ENCODE data around the gene COL23A1. TPM values are rescaled to one million over a fixed set of nuclear protein-coding genes. Genes with fewer than 3 reads are reported as not detected.

The COL23A1 gene
- total RNA-seq, 2 donors from 2014 or later: 0.16 to 0.24 TPM

GRCh38 chr5:178553517-178553916 lies 36.7 kb downstream of the COL23A1 start:
- H3K27ac Mint-ChIP-seq: no peak overlapping the region
- peaks cover 20% of the 10 kb centered on the region for H3K27me3 Mint-ChIP-seq
- no peaks in the 10 kb centered on the region for H3K36me3 Mint-ChIP-seq (ENCODE audit: low read depth)
- ATAC-seq (replicated peaks): no peak
- no peaks in the 10 kb centered on the region for H3K4me1 Mint-ChIP-seq
- H3K4me3 Mint-ChIP-seq: no peak overlapping the region
- H3K9me3 Mint-ChIP-seq: no peaks in the 10 kb centered on the region

GRCh38 chr5:178551468-178551867 lies 38.7 kb downstream of the COL23A1 start:
- H3K4me1 Mint-ChIP-seq: no peaks in the 10 kb centered on the region
- H3K27me3 Mint-ChIP-seq: peaks cover 20% of the 10 kb centered on the region
- no peaks in the 10 kb centered on the region for H3K9me3 Mint-ChIP-seq
- no peaks in the 10 kb centered on the region for H3K36me3 Mint-ChIP-seq (ENCODE audit: low read depth)
- ATAC-seq (replicated peaks): no peak
- H3K27ac Mint-ChIP-seq: no peak overlapping the region
- no peak overlapping the region for H3K4me3 Mint-ChIP-seq

GRCh38 chr5:178551059-178551458 lies 39.1 kb downstream of the COL23A1 start:
- no peaks in the 10 kb centered on the region for H3K4me1 Mint-ChIP-seq
- no peak for ATAC-seq (replicated peaks)
- H3K4me3 Mint-ChIP-seq: no peak overlapping the region
- H3K36me3 Mint-ChIP-seq (ENCODE audit: low read depth): no peaks in the 10 kb centered on the region
- H3K27me3 Mint-ChIP-seq: peaks cover 20% of the 10 kb centered on the region
- no peak overlapping the region for H3K27ac Mint-ChIP-seq
- no peaks in the 10 kb centered on the region for H3K9me3 Mint-ChIP-seq

GRCh38 chr5:178548746-178549145 lies 41.4 kb downstream of the COL23A1 start:
- Mint-ChIP-seq H3K27ac (no peak overlapping the region), H3K9me3 (no peaks in the 10 kb centered on the region)

GRCh38 chr5:178547753-178548415 lies 42.3 kb downstream of the COL23A1 start:
- no peaks in the 10 kb centered on the region for H3K4me1 Mint-ChIP-seq
- no peaks in the 10 kb centered on the region for H3K9me3 Mint-ChIP-seq
- H3K36me3 Mint-ChIP-seq (ENCODE audit: low read depth): no peaks in the 10 kb centered on the region
- H3K27me3 Mint-ChIP-seq: peaks cover 4% of the 10 kb centered on the region
- peak; percentile 35 for ATAC-seq (replicated peaks)
- no peak overlapping the region for H3K27ac Mint-ChIP-seq
- no peak overlapping the region for H3K4me3 Mint-ChIP-seq

More at GRCh38 chr5:178548746-178549145, 41.4 kb downstream of the COL23A1 start:
- peaks cover 4% of the 10 kb centered on the region for H3K27me3 Mint-ChIP-seq
- no peaks in the 10 kb centered on the region for H3K4me1 Mint-ChIP-seq
- no peak for ATAC-seq (replicated peaks)
- H3K4me3 Mint-ChIP-seq: no peak overlapping the region
- H3K36me3 Mint-ChIP-seq (ENCODE audit: low read depth): no peaks in the 10 kb centered on the region

GRCh38 chr5:178547052-178547666 lies 43.0 kb downstream of the COL23A1 start:
- no peak for ATAC-seq (replicated peaks)

GRCh38 chr5:178546675-178547033 lies 43.5 kb downstream of the COL23A1 start:
- H3K4me1 Mint-ChIP-seq: no peaks in the 10 kb centered on the region
- H3K36me3 Mint-ChIP-seq (ENCODE audit: low read depth): no peaks in the 10 kb centered on the region
- no peaks in the 10 kb centered on the region for H3K27me3 Mint-ChIP-seq
- no peak overlapping the region for H3K4me3 Mint-ChIP-seq
- peak overlapping the region; percentile 20 for H3K27ac Mint-ChIP-seq
- ATAC-seq (replicated peaks): no peak
- no peaks in the 10 kb centered on the region for H3K9me3 Mint-ChIP-seq

More at GRCh38 chr5:178547052-178547666, 43.0 kb downstream of the COL23A1 start:
- Mint-ChIP-seq H3K27ac (peak overlapping the region; percentile 20), H3K4me3 (no peak overlapping the region), H3K9me3 (no peaks in the 10 kb centered on the region), H3K27me3 (peaks cover 4% of the 10 kb centered on the region), H3K4me1 (no peaks in the 10 kb centered on the region), H3K36me3 (ENCODE audit: low read depth) (no peaks in the 10 kb centered on the region)

- no peaks in the 10 kb centered on the region for H3K36me3 Mint-ChIP-seq (ENCODE audit: low read depth)
- no peaks in the 10 kb centered on the region for H3K9me3 Mint-ChIP-seq
- H3K27me3 Mint-ChIP-seq: no peaks in the 10 kb centered on the region
- no peak overlapping the region for H3K4me3 Mint-ChIP-seq
- ATAC-seq (replicated peaks): no peak
- H3K4me1 Mint-ChIP-seq: no peaks in the 10 kb centered on the region
- no peak overlapping the region for H3K27ac Mint-ChIP-seq
Measured at GRCh38 chr5:178545941-178546674, 44.1 kb downstream of the COL23A1 start.

- Mint-ChIP-seq H3K9me3 (no peaks in the 10 kb centered on the region), H3K27me3 (no peaks in the 10 kb centered on the region), H3K4me3 (no peak overlapping the region), H3K36me3 (ENCODE audit: low read depth) (no peaks in the 10 kb centered on the region), H3K4me1 (no peaks in the 10 kb centered on the region), H3K27ac (no peak overlapping the region)
- no peak for ATAC-seq (replicated peaks)
Measured at GRCh38 chr5:178545176-178545575, 45.0 kb downstream of the COL23A1 start.

GRCh38 chr5:178544166-178544834 lies 45.9 kb downstream of the COL23A1 start:
- Mint-ChIP-seq H3K9me3 (no peaks in the 10 kb centered on the region), H3K4me3 (no peak overlapping the region), H3K27ac (no peak overlapping the region), H3K4me1 (no peaks in the 10 kb centered on the region), H3K36me3 (ENCODE audit: low read depth) (no peaks in the 10 kb centered on the region), H3K27me3 (no peaks in the 10 kb centered on the region)
- no peak for ATAC-seq (replicated peaks)

- H3K4me3 Mint-ChIP-seq: no peak overlapping the region
- no peaks in the 10 kb centered on the region for H3K27me3 Mint-ChIP-seq
- H3K4me1 Mint-ChIP-seq: no peaks in the 10 kb centered on the region
- no peak overlapping the region for H3K27ac Mint-ChIP-seq
- no peak for ATAC-seq (replicated peaks)
- H3K36me3 Mint-ChIP-seq (ENCODE audit: low read depth): no peaks in the 10 kb centered on the region
- no peaks in the 10 kb centered on the region for H3K9me3 Mint-ChIP-seq
Measured at GRCh38 chr5:178542455-178542854, 47.7 kb downstream of the COL23A1 start.

GRCh38 chr5:178540526-178540925 lies 49.7 kb downstream of the COL23A1 start:
- Mint-ChIP-seq H3K9me3 (no peaks in the 10 kb centered on the region), H3K27me3 (no peaks in the 10 kb centered on the region), H3K4me3 (no peak overlapping the region), H3K27ac (no peak overlapping the region), H3K36me3 (ENCODE audit: low read depth) (no peaks in the 10 kb centered on the region), H3K4me1 (no peaks in the 10 kb centered on the region)
- ATAC-seq (replicated peaks): no peak

GRCh38 chr5:178538741-178539229 lies 51.4 kb downstream of the COL23A1 start:
- H3K4me1 Mint-ChIP-seq: no peaks in the 10 kb centered on the region
- H3K27ac Mint-ChIP-seq: no peak overlapping the region
- no peaks in the 10 kb centered on the region for H3K9me3 Mint-ChIP-seq
- H3K36me3 Mint-ChIP-seq (ENCODE audit: low read depth): no peaks in the 10 kb centered on the region
- no peak overlapping the region for H3K4me3 Mint-ChIP-seq
- H3K27me3 Mint-ChIP-seq: no peaks in the 10 kb centered on the region
- no peak for ATAC-seq (replicated peaks)

- no peaks in the 10 kb centered on the region for H3K4me1 Mint-ChIP-seq
- no peaks in the 10 kb centered on the region for H3K9me3 Mint-ChIP-seq
- ATAC-seq (replicated peaks): no peak
- H3K4me3 Mint-ChIP-seq: no peak overlapping the region
- H3K36me3 Mint-ChIP-seq (ENCODE audit: low read depth): no peaks in the 10 kb centered on the region
- H3K27me3 Mint-ChIP-seq: no peaks in the 10 kb centered on the region
- H3K27ac Mint-ChIP-seq: no peak overlapping the region
Measured at GRCh38 chr5:178537467-178538371, 52.5 kb downstream of the COL23A1 start.
